Ectodermal cell (in vitro differentiated cells): ENCODE results near the gene PPEF1.

Experiments used
- H3K27ac ChIP-seq: 2 replicates; pipeline ENCODE4 v1.7.0; 2013; ENCODE audit warnings: mild to moderate bottlenecking, low read depth, low read length; ENCODE audit not compliant: insufficient read depth, poor library complexity, severe bottlenecking
- H3K27me3 ChIP-seq: 2 replicates; pipeline ENCODE4 v1.7.0; 2013; ENCODE audit warnings: mild to moderate bottlenecking, low read length; ENCODE audit not compliant: insufficient read depth, control insufficient read depth, poor library complexity, severe bottlenecking
- H3K36me3 ChIP-seq: one replicate; pipeline ENCODE4 v1.7.0; 2013; ENCODE audit warnings: low read length; ENCODE audit not compliant: control insufficient read depth, insufficient read depth
- H3K4me1 ChIP-seq: one replicate; pipeline ENCODE4 v1.7.0; 2013; ENCODE audit warnings: low read length; ENCODE audit not compliant: control insufficient read depth, insufficient read depth
- H3K4me3 ChIP-seq: 2 replicates; pipeline ENCODE4 v1.7.0; 2013; ENCODE audit warnings: low read depth, low read length, control low read depth; ENCODE audit not compliant: insufficient read depth
- H3K9me3 ChIP-seq: 2 replicates; pipeline ENCODE4 v1.7.0; 2013; ENCODE audit warnings: mild to moderate bottlenecking, low read length, moderate library complexity; ENCODE audit not compliant: control insufficient read depth
- WGBS, 2 experiments: methylation state at CpG; one replicate each; pipeline ENCODE4 v1.1.7; 2013; ENCODE audit warnings: missing lambda C conversion rate in 2 of 2; 5-methylcytosine and 5-hydroxymethylcytosine counted together

The PPEF1 gene

GRCh38 chrX:18855919-18856644, 148.6 kb downstream of the PPEF1 start:
- H3K27ac ChIP-seq, result no peak overlapping the region
- no peaks in the 10 kb centered on the region for H3K27me3 ChIP-seq
- whole genome bisulfite sequencing, 2 experiments, result 91 to 100% methylated on average over 1 of the region's 1 CpG
- no peaks in the 10 kb centered on the region for H3K9me3 ChIP-seq
- no peak overlapping the region for H3K4me3 ChIP-seq
- no peaks in the 10 kb centered on the region for H3K4me1 ChIP-seq
- H3K36me3 ChIP-seq, result no peaks in the 10 kb centered on the region

GRCh38 chrX:18856645-18856997, 149.2 kb downstream of the PPEF1 start:
- Histone ChIP-seq H3K9me3 (no peaks in the 10 kb centered on the region), H3K36me3 (no peaks in the 10 kb centered on the region), H3K4me3 (no peak overlapping the region), H3K27me3 (no peaks in the 10 kb centered on the region), H3K4me1 (no peaks in the 10 kb centered on the region), H3K27ac (no peak overlapping the region)
- no CpG with 5 or more reads among the region's 1 CpG for WGBS, 2 experiments

DNA sequence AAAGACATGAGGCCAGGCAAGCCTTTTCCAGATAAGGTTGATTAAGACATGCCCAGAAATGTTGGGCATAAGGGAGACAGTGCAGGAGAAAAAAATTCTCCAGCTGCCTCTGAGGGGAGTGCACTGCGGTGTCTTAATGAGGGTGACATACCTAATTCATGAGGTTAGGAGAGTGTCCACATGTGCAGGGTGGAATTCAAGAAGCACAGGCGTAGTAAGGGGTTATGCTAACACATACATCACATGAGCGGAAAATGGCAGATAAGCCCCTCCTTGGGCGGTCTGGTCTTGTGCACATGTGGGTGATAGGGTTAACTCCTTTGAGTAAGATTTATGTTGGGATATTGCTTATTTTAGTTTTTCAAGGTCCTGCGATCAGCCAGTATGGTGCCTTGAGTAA, 154.1 kb downstream of the PPEF1 start:
- 95 to 100% methylated on average over 5 of the region's 5 CpGs for WGBS, 2 experiments
- H3K27ac ChIP-seq, result no peak overlapping the region

DNA sequence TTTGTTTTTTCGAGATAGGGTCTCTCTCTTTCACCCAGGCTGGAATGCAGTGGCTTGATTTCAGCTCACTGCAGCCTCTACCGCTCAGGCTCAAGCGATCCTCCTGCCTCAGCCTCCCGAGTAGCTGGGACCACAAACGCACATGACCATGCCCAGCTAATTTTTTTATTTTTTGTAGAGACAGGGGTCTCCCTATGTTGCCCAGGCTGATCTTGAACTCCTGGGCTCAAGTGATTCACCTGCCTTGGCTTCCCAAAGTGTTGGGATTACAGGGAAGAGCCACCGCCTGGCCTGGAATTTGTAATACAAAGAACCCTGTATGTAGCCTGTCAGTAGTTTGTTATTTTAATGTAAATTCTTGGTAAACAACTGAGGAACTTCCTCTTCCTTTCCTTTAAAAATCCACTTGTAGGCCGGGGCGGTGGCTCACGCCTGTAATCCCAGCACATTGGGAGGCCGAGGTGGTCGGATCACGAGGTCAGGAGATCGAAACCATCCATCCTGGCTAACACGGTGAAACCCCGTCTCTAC, 157.0 kb downstream of the PPEF1 start:
- WGBS, 2 experiments, result 87 to 90% methylated on average over 15 of the region's 15 CpGs
- Histone ChIP-seq H3K36me3 (no peaks in the 10 kb centered on the region), H3K4me3 (no peak overlapping the region), H3K4me1 (no peaks in the 10 kb centered on the region), H3K27ac (no peak overlapping the region), H3K9me3 (no peaks in the 10 kb centered on the region), H3K27me3 (no peaks in the 10 kb centered on the region)

More for the DNA sequence above, 154.1 kb downstream of the PPEF1 start:
- H3K36me3 ChIP-seq, result no peaks in the 10 kb centered on the region
- no peaks in the 10 kb centered on the region for H3K9me3 ChIP-seq
- H3K4me1 ChIP-seq, result no peaks in the 10 kb centered on the region
- H3K4me3 ChIP-seq, result no peak overlapping the region
- no peaks in the 10 kb centered on the region for H3K27me3 ChIP-seq

DNA sequence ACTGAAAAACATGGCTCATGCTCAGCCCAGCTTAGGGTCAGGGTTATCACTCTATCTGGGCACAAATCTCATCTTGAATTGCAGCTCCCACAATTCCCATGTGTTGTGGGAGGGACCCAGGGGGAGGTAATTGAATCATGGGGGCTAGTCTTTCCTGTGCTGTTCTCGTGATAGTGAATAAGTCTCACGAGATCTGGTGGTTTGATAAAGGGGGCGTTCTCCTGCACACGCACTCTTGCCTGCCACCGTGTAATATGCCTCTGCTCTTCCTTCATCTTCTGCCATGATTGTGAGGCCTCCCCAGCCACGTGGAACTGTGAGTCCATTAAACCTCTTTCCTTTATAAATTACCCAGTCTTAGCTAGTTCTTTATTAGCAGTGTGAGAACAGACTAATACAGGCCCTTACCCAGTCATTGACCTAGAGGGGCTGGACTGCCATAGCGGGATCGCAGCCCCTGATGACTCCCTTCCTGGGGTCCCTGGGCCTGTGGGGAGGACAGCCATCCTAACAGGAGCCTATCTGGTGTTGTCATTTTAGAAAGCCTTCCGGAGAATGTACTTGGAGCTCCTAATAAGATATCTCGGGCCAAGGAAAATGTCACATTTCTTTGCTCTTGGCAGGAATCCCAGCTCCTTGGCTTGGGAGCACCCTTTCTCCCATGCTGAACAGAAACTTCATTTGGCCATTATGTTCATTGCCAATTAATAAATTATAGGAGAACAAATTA, 163.9 kb downstream of the PPEF1 start:
- Histone ChIP-seq H3K9me3 (no peaks in the 10 kb centered on the region), H3K4me1 (no peaks in the 10 kb centered on the region), H3K27ac (no peak overlapping the region), H3K27me3 (no peaks in the 10 kb centered on the region), H3K36me3 (no peaks in the 10 kb centered on the region), H3K4me3 (no peak overlapping the region)
- 91 to 92% methylated on average over 10 of the region's 10 CpGs for WGBS, 2 experiments

GRCh38 chrX:18871970-18872369, 164.5 kb downstream of the PPEF1 start:
- H3K36me3 ChIP-seq, result no peaks in the 10 kb centered on the region
- H3K4me3 ChIP-seq, result no peak overlapping the region
- no peaks in the 10 kb centered on the region for H3K9me3 ChIP-seq
- no peaks in the 10 kb centered on the region for H3K27me3 ChIP-seq
- WGBS, 2 experiments, result 84 to 88% methylated on average over 12 of the region's 12 CpGs
- H3K4me1 ChIP-seq, result no peaks in the 10 kb centered on the region
- no peak overlapping the region for H3K27ac ChIP-seq

GRCh38 chrX:18872621-18873020, 165.2 kb downstream of the PPEF1 start:
- WGBS, 2 experiments, result 94 to 95% methylated on average over 8 of the region's 8 CpGs
- Histone ChIP-seq H3K4me1 (no peaks in the 10 kb centered on the region), H3K36me3 (no peaks in the 10 kb centered on the region), H3K27ac (no peak overlapping the region), H3K27me3 (no peaks in the 10 kb centered on the region), H3K4me3 (no peak overlapping the region), H3K9me3 (no peaks in the 10 kb centered on the region)

DNA sequence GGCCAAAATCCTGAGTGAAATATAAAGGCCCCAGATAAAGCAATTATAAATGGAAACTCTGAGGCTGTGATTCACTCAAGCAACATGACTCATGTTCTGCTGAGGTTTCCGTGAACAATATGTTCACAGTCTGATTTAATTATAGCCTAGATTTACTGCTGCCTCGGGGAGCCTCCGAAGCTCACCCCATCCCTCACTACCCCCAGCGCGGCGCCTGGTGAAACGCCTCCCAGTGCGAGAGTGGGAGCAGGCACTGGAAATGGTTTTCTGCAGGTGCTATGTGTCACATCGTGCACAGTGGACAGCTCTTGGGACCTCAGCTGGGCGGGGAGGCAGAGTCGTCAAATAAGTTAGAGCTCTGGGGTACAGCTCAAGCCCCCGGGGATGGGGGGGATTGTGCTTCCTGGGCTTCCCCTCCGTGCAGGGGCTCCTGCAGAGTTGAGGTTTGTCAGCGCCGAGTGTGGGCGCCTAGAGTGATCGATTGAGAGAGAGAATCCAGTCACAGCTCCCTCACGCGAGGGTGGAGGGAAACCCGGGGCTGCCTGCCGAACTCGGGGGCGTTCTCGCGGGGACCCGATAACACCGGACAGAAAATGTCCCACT, 165.8 kb downstream of the PPEF1 start:
- no peaks in the 10 kb centered on the region for H3K27me3 ChIP-seq
- H3K4me3 ChIP-seq, result no peak overlapping the region
- 91 to 93% methylated on average over 27 of the region's 27 CpGs for WGBS, 2 experiments
- no peaks in the 10 kb centered on the region for H3K4me1 ChIP-seq
- H3K27ac ChIP-seq, result no peak overlapping the region
- H3K9me3 ChIP-seq, result no peaks in the 10 kb centered on the region
- no peaks in the 10 kb centered on the region for H3K36me3 ChIP-seq

- Histone ChIP-seq H3K27ac (no peak overlapping the region), H3K36me3 (no peaks in the 10 kb centered on the region), H3K27me3 (no peaks in the 10 kb centered on the region), H3K4me3 (no peak overlapping the region), H3K9me3 (no peaks in the 10 kb centered on the region), H3K4me1 (no peaks in the 10 kb centered on the region)
- WGBS, 2 experiments, result 94% methylated on average over 12 of the region's 12 CpGs
Measured at GRCh38 chrX:18873836-18874235, 166.4 kb downstream of the PPEF1 start.

DNA sequence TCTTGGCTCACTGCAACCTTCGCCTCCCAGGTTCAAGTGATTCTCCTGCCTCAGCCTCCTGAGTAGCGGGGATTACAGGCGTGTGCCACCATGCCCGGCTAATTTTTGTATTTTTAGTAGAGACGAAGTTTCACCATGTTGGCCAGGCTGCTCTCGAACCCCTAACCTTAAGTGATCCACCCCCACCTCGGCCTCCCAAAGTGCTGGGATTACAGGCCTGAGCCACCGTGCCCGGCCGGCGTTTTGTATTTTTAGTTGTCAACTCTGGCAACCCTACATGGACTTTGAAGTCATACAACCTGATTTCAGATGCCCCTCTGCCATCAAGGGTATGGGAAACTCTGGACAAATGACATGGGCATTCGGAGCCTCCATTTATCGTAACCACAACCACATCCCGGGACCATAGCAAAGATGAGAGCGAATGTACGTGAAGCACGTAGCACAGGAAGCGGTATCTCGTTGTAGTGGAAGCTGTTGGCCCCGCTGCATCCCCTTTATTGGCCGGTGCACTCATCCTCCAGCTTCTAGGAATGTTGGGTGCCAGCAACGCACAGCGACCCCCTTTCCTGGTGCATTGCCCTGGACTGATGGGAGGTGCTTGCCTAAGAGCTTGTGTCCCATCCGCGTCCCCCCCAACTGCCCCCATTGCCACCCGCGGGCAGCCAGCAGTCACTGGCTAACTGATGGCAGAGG, 167.3 kb downstream of the PPEF1 start:
- Histone ChIP-seq H3K27ac (no peak overlapping the region), H3K27me3 (no peaks in the 10 kb centered on the region), H3K4me1 (no peaks in the 10 kb centered on the region), H3K4me3 (no peak overlapping the region), H3K9me3 (no peaks in the 10 kb centered on the region), H3K36me3 (no peaks in the 10 kb centered on the region)
- WGBS, 2 experiments, result 92 to 94% methylated on average over 27 of the region's 27 CpGs
